Measurements from ENCODE around the gene TPO.
"Not testable (repeated sequence)": the region's sequence is repeated elsewhere in the genome, so short reads cannot be mapped to it uniquely, and the experiment has no call there.

The TPO gene

GRCh38 chr2:1413156-1413710 is at the start of gene TPO:
TSS of gene TPO (plus strand) at chr2:1413463. CDS start at chr2:1414409, 946 bp downstream.
- Mint-ChIP-seq H3K36me3 (no peaks in the 10 kb centered on the region), H3K27ac (no peak within 1 kb of the TSS), H3K9me3 (ENCODE audit: low read depth) (no peaks in the 10 kb centered on the region), H3K4me3 (no peak within 1 kb of the TSS), H3K4me1 (ENCODE audit: low read depth) (no peaks in the 10 kb centered on the region), H3K27me3 (no peaks in the 10 kb centered on the region)

- peaks cover 18% of the 10 kb centered on the region for H3K4me1 Mint-ChIP-seq (ENCODE audit: low read depth)
- H3K9me3 Mint-ChIP-seq (ENCODE audit: low read depth), result no peaks in the 10 kb centered on the region
- no peaks in the 10 kb centered on the region for H3K36me3 Mint-ChIP-seq
- no peak overlapping the region for H3K27ac Mint-ChIP-seq
- no peaks in the 10 kb centered on the region for H3K27me3 Mint-ChIP-seq
- peak overlapping the region; percentile 65 for H3K4me3 Mint-ChIP-seq
Measured at GRCh38 chr2:1366546-1367134, 46.6 kb upstream of the TPO start.

GRCh38 chr2:1367601-1368000 is 45.7 kb upstream of the TPO start:
- no peaks in the 10 kb centered on the region for H3K27me3 Mint-ChIP-seq
- H3K4me1 Mint-ChIP-seq (ENCODE audit: low read depth), result peaks cover 18% of the 10 kb centered on the region
- no peak overlapping the region for H3K27ac Mint-ChIP-seq
- H3K36me3 Mint-ChIP-seq, result no peaks in the 10 kb centered on the region
- H3K4me3 Mint-ChIP-seq, result no peak overlapping the region
- no peaks in the 10 kb centered on the region for H3K9me3 Mint-ChIP-seq (ENCODE audit: low read depth)

GRCh38 chr2:1369905-1370304 is 43.4 kb upstream of the TPO start:
- no peaks in the 10 kb centered on the region for H3K36me3 Mint-ChIP-seq
- H3K4me3 Mint-ChIP-seq, result no peak overlapping the region
- no peak overlapping the region for H3K27ac Mint-ChIP-seq
- no peaks in the 10 kb centered on the region for H3K9me3 Mint-ChIP-seq (ENCODE audit: low read depth)
- H3K27me3 Mint-ChIP-seq, result no peaks in the 10 kb centered on the region
- H3K4me1 Mint-ChIP-seq (ENCODE audit: low read depth), result peaks cover 18% of the 10 kb centered on the region

GRCh38 chr2:1370461-1370860 is 42.8 kb upstream of the TPO start:
- no peak overlapping the region for H3K4me3 Mint-ChIP-seq

GRCh38 chr2:1371082-1371481 is 42.2 kb upstream of the TPO start:
- no peak overlapping the region for H3K4me3 Mint-ChIP-seq
- peaks cover 9% of the 10 kb centered on the region for H3K4me1 Mint-ChIP-seq (ENCODE audit: low read depth)
- no peak overlapping the region for H3K27ac Mint-ChIP-seq
- no peaks in the 10 kb centered on the region for H3K27me3 Mint-ChIP-seq
- no peaks in the 10 kb centered on the region for H3K36me3 Mint-ChIP-seq
- no peaks in the 10 kb centered on the region for H3K9me3 Mint-ChIP-seq (ENCODE audit: low read depth)

More at GRCh38 chr2:1370461-1370860, 42.8 kb upstream of the TPO start:
- no peaks in the 10 kb centered on the region for H3K27me3 Mint-ChIP-seq
- H3K9me3 Mint-ChIP-seq (ENCODE audit: low read depth), result no peaks in the 10 kb centered on the region
- peaks cover 15% of the 10 kb centered on the region for H3K4me1 Mint-ChIP-seq (ENCODE audit: low read depth)
- no peaks in the 10 kb centered on the region for H3K36me3 Mint-ChIP-seq
- H3K27ac Mint-ChIP-seq, result no peak overlapping the region

GRCh38 chr2:1373830-1374229 is 39.4 kb upstream of the TPO start:
- no peaks in the 10 kb centered on the region for H3K4me1 Mint-ChIP-seq (ENCODE audit: low read depth)
- no peaks in the 10 kb centered on the region for H3K9me3 Mint-ChIP-seq (ENCODE audit: low read depth)
- H3K4me3 Mint-ChIP-seq, result no peak overlapping the region
- H3K27me3 Mint-ChIP-seq, result no peaks in the 10 kb centered on the region
- no peaks in the 10 kb centered on the region for H3K36me3 Mint-ChIP-seq
- H3K27ac Mint-ChIP-seq, result no peak overlapping the region

- H3K9me3 Mint-ChIP-seq (ENCODE audit: low read depth), result no peaks in the 10 kb centered on the region
- no peak overlapping the region for H3K27ac Mint-ChIP-seq
- H3K4me1 Mint-ChIP-seq (ENCODE audit: low read depth), result no peaks in the 10 kb centered on the region
Measured at GRCh38 chr2:1374287-1374686, 39.0 kb upstream of the TPO start.

GRCh38 chr2:1375794-1376193 is 37.5 kb upstream of the TPO start:
- Mint-ChIP-seq H3K36me3 (no peaks in the 10 kb centered on the region), H3K27ac (no peak overlapping the region), H3K4me1 (ENCODE audit: low read depth) (no peaks in the 10 kb centered on the region), H3K27me3 (no peaks in the 10 kb centered on the region), H3K9me3 (ENCODE audit: low read depth) (no peaks in the 10 kb centered on the region), H3K4me3 (no peak overlapping the region)

More at GRCh38 chr2:1374287-1374686, 39.0 kb upstream of the TPO start:
- Mint-ChIP-seq H3K36me3 (no peaks in the 10 kb centered on the region), H3K27me3 (no peaks in the 10 kb centered on the region), H3K4me3 (no peak overlapping the region)

GRCh38 chr2:1377473-1377872 is 35.8 kb upstream of the TPO start:
- Mint-ChIP-seq H3K4me1 (ENCODE audit: low read depth) (no peaks in the 10 kb centered on the region), H3K27ac (no peak overlapping the region)

GRCh38 chr2:1378456-1379150 is 34.7 kb upstream of the TPO start:
- Mint-ChIP-seq H3K4me3 (no peak overlapping the region), H3K36me3 (no peaks in the 10 kb centered on the region), H3K4me1 (ENCODE audit: low read depth) (peaks cover 2% of the 10 kb centered on the region), H3K9me3 (ENCODE audit: low read depth) (no peaks in the 10 kb centered on the region), H3K27ac (no peak overlapping the region), H3K27me3 (no peaks in the 10 kb centered on the region)

More at GRCh38 chr2:1377473-1377872, 35.8 kb upstream of the TPO start:
- Mint-ChIP-seq H3K4me3 (no peak overlapping the region), H3K9me3 (ENCODE audit: low read depth) (no peaks in the 10 kb centered on the region), H3K27me3 (no peaks in the 10 kb centered on the region), H3K36me3 (no peaks in the 10 kb centered on the region)

GRCh38 chr2:1381644-1382043 is 31.6 kb upstream of the TPO start:
- Mint-ChIP-seq H3K4me1 (ENCODE audit: low read depth) (peaks cover 2% of the 10 kb centered on the region), H3K36me3 (no peaks in the 10 kb centered on the region), H3K4me3 (no peak overlapping the region), H3K27ac (no peak overlapping the region), H3K9me3 (ENCODE audit: low read depth) (no peaks in the 10 kb centered on the region), H3K27me3 (no peaks in the 10 kb centered on the region)

GRCh38 chr2:1387954-1388725 is 25.1 kb upstream of the TPO start:
- Mint-ChIP-seq H3K4me3 (peak overlapping the region; percentile 13), H3K4me1 (ENCODE audit: low read depth) (peaks cover 20% of the 10 kb centered on the region)
- H3K27me3 Mint-ChIP-seq; H3K9me3 Mint-ChIP-seq (ENCODE audit: low read depth); H3K27ac Mint-ChIP-seq; H3K36me3 Mint-ChIP-seq: not testable (repeated sequence)

- not testable (repeated sequence) for H3K36me3 Mint-ChIP-seq; H3K27me3 Mint-ChIP-seq; H3K9me3 Mint-ChIP-seq (ENCODE audit: low read depth); H3K27ac Mint-ChIP-seq; H3K4me3 Mint-ChIP-seq
- peaks cover 18% of the 10 kb centered on the region for H3K4me1 Mint-ChIP-seq (ENCODE audit: low read depth)
Measured at GRCh38 chr2:1390118-1390517, 23.1 kb upstream of the TPO start.

- Mint-ChIP-seq H3K36me3 (no peaks in the 10 kb centered on the region), H3K9me3 (ENCODE audit: low read depth) (no peaks in the 10 kb centered on the region), H3K4me1 (ENCODE audit: low read depth) (peaks cover 8% of the 10 kb centered on the region), H3K27me3 (no peaks in the 10 kb centered on the region), H3K27ac (no peak overlapping the region), H3K4me3 (no peak overlapping the region)
Measured at GRCh38 chr2:1393321-1393720, 19.9 kb upstream of the TPO start.

Data from activated naive CD8-positive, alpha-beta T cell (primary cell).